Right atrium auricular region (tissue), 2 donors: ENCODE data around the gene NCOA4. TPM values are rescaled to one million over a fixed set of nuclear protein-coding genes. Genes with fewer than 3 reads are reported as not detected.
A peak's percentile ranks its signal among the peaks of the same experiment; 100 is the strongest.

Experiments used
- DNase-seq: peaks from one replicate; pipeline ENCODE4 v3.0.0-alpha.2; 2019; ENCODE audit warnings: low spot score
- H3K27ac ChIP-seq, 2 donors: fragments of 200-600 bp; sonication (generic); 1 replicate in 1 of 2; 2 replicates in 1 of 2; pipeline ENCODE4 v1.5.1; 2016 to 2019
- H3K27me3 ChIP-seq, 2 donors: fragments of 200-600 bp; sonication (generic); one replicate each; pipeline versions ENCODE4 v1.5.1 to v1.6.0; 2017 to 2019
- H3K36me3 ChIP-seq: fragments of 200-600 bp; sonication (generic); one replicate; pipeline ENCODE4 v1.5.1; 2016
- H3K4me1 ChIP-seq, 2 donors: fragments of 200-600 bp; sonication (generic); one replicate each; pipeline versions ENCODE4 v1.5.1 to v1.6.0; 2017 to 2019
- H3K4me3 ChIP-seq, 2 donors: fragments of 200-600 bp; sonication (generic); 1 replicate in 1 of 2; 2 replicates in 1 of 2; pipeline ENCODE4 v1.5.1; 2017 to 2019; ENCODE audit warnings: mild to moderate bottlenecking in 1 of 2, moderate library complexity in 1 of 2
- H3K9me3 ChIP-seq, 2 donors: fragments of 200-600 bp; sonication (generic); one replicate each; pipeline ENCODE4 v1.5.1; 2019
- total RNA-seq, 2 donors: library from RNA; depleted of rRNA; stranded (reverse); fragments of >200 nt; gene quantifications; one replicate each; pipeline ENCODE4 v1.1.0, GENCODE V29; 2016
- TF ChIP-seq, protein P1 (sequence below), 2 donors: fragments of 200-600 bp; sonication (generic); IDR thresholded peaks; one replicate each; pipeline ENCODE4 v1.5.1; 2019; ENCODE audit warnings: antibody characterized with exemption in 2 of 2

Gene NCOA4
- total RNA-seq, 2 donors from 2014 or later: 155 to 259 TPM

DNA sequence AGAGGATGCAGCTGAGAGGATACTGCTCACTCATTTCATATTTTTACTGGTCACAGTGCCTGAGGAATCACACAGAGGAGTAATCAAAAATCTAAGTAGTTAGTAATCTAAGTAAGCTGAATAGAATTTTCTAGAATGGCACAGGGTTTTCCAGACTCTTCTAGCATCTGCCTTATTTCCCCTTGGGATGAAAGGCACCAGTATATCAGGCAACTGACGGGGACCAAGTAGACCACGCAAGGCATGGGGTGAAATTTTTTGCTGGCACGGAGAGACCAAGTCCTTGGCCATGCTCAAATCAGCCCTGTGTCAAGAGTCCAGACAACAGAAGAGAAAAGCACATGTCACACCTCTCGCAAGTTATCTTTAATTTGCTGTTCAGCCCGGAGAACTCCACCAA, 14.2 kb downstream of the NCOA4 start:
- Histone ChIP-seq H3K9me3 (no peaks in the 10 kb centered on the region), H3K4me1 (peaks cover 0 to 61% of the 10 kb centered on the region in 2 donors), H3K27me3 (no peaks in the 10 kb centered on the region), H3K36me3 (peaks cover 46% of the 10 kb centered on the region), H3K27ac (peak overlapping the region in 1 of 2 donors; percentile 50), H3K4me3 (no peak overlapping the region)
- TF ChIP-seq, protein P1, sequence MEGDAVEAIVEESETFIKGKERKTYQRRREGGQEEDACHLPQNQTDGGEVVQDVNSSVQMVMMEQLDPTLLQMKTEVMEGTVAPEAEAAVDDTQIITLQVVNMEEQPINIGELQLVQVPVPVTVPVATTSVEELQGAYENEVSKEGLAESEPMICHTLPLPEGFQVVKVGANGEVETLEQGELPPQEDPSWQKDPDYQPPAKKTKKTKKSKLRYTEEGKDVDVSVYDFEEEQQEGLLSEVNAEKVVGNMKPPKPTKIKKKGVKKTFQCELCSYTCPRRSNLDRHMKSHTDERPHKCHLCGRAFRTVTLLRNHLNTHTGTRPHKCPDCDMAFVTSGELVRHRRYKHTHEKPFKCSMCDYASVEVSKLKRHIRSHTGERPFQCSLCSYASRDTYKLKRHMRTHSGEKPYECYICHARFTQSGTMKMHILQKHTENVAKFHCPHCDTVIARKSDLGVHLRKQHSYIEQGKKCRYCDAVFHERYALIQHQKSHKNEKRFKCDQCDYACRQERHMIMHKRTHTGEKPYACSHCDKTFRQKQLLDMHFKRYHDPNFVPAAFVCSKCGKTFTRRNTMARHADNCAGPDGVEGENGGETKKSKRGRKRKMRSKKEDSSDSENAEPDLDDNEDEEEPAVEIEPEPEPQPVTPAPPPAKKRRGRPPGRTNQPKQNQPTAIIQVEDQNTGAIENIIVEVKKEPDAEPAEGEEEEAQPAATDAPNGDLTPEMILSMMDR (IDR thresholded peaks at IDR 0.05): no peak
- no peak for DNase-seq

DNA sequence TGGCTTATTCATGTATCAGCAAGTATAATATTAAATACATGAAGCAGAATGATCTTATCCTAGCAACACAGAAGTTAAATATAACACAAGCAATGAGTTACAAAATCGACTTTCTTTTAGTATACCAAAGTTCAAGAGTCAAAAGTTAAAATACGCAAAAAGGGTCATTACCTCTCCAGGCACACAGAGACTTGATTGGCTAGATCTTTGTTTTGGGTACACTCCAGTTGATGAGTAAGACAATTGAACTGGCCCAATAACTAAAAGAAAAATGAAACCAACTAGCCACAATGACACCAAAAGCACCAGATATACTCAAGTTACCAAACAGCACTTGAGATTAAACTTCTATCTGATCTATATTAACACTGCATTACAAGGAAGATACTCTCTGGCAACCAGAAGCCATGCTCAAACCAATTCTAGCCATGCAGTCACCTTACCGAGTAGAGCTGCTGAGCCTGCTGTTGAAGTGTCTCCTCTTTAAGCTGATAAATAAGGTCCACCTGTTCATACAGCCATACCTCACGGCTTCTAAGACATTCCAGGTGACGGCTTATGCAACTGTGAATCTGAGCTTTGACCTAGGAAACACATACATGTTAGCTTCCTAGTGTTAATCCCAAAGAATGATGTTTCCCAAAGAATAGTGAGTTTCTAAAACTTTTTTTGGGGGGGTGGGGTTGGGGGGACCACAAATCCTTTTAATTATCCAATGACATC, 15.6 kb downstream of the NCOA4 start:
- TF ChIP-seq, protein P1 (IDR thresholded peaks at IDR 0.05): no peak
- Histone ChIP-seq H3K9me3 (no peaks in the 10 kb centered on the region), H3K36me3 (peaks cover 59% of the 10 kb centered on the region), H3K27me3 (no peaks in the 10 kb centered on the region), H3K4me3 (no peak overlapping the region), H3K4me1 (peaks cover 0 to 47% of the 10 kb centered on the region in 2 donors), H3K27ac (no peak overlapping the region)
- no peak for DNase-seq

DNA sequence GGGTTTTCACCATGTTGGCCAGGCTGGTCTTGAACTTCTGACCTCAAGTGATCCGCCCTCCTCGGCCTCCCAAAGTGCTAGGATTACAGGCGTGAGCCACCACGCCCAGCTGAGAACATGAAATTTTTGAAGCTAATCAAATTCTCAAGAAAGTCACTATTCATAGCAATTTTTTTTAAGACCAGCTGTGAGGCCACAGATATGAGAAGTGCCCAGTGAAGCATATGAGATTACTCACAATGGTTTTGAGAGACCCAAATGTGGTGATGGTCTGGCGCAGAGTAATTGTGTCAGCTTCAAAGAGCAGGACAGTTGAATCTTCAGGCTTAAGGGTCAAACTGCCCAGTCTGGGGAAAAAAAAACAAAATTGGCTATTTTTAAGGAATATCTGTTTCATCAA, 16.2 kb downstream of the NCOA4 start:
- peaks cover 0 to 41% of the 10 kb centered on the region in 2 donors for H3K4me1 ChIP-seq
- H3K36me3 ChIP-seq: peaks cover 66% of the 10 kb centered on the region
- TF ChIP-seq, protein P1 (IDR thresholded peaks at IDR 0.05): no peak

DNA sequence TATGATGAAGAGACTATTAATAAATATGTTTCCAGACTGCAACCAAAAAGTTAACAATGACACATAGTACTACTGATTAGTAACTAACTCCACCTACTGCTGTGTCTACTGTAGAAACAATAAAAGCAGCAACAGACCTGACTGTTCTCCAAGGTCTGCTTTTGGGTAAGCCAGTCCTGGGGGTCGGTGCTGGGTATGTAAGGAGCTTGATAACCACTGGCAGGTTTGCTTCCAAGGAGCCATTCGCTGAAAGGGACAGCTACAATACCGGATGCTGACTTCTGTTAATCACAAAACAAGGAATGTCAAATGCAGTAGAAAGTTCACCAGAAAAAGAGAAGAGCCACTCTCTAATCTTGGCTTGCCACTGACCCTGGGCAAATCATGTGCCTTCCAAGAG, 17.7 kb downstream of the NCOA4 start:
- H3K27me3 ChIP-seq: no peaks in the 10 kb centered on the region
- H3K27ac ChIP-seq: no peak overlapping the region
- DNase-seq: no peak
- H3K36me3 ChIP-seq: peaks cover 80% of the 10 kb centered on the region
- no peaks in the 10 kb centered on the region for H3K9me3 ChIP-seq
- TF ChIP-seq, protein P1 (IDR thresholded peaks at IDR 0.05): no peak
- H3K4me1 ChIP-seq: peaks cover 0 to 26% of the 10 kb centered on the region in 2 donors
- no peak overlapping the region for H3K4me3 ChIP-seq

More for the DNA sequence above, 16.2 kb downstream of the NCOA4 start:
- Histone ChIP-seq H3K4me3 (no peak overlapping the region), H3K27ac (no peak overlapping the region), H3K27me3 (no peaks in the 10 kb centered on the region), H3K9me3 (no peaks in the 10 kb centered on the region)
- DNase-seq: no peak

DNA sequence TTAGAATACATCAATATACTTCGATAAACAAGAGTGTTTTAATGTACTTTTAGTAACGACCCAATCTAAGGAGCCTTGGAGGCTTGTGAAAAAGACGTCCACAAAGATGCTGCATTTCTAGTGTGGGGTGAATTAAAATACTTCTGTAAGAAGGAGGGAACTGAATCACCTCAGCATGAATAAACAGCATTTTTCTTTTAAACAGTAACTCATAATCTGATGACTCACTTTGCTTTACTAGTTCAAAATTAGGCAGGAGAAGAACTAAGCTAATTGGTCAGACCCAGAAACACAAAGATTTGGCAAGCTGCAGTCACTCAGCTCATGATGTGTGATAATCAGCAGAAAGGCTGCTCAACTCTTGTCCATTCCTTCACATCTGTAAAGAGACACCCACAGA, 24.2 kb downstream of the NCOA4 start:
- no peak overlapping the region for H3K27ac ChIP-seq
- no peaks in the 10 kb centered on the region for H3K27me3 ChIP-seq
- H3K9me3 ChIP-seq: no peaks in the 10 kb centered on the region
- TF ChIP-seq, protein P1 (IDR thresholded peaks at IDR 0.05): no peak
- no peak overlapping the region for H3K4me3 ChIP-seq
- H3K36me3 ChIP-seq: peaks cover 95% of the 10 kb centered on the region
- H3K4me1 ChIP-seq: no peaks in the 10 kb centered on the region
- DNase-seq: no peak

DNA sequence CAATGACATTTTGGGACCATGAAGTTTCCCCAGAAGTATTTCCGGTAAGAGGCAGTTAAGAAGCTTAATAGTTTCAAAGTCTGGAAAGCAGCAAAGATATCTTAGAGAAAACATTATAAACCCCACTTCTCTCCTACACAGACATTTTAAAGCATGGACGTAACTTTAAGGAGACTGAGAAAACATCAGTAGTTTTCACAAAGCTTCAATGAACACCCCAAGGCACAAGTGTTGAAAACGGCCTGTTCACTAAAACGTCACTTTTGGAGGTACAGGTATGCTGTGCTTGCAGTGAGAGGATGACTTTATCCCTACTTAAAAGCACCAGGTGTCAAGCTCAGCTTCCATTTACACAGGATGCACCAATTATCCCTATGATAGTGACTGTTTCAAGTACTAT, 25.0 kb downstream of the NCOA4 start:
- H3K36me3 ChIP-seq: peaks cover 87% of the 10 kb centered on the region

More for the DNA sequence above, 25.0 kb downstream of the NCOA4 start:
- H3K4me3 ChIP-seq: no peak overlapping the region
- H3K4me1 ChIP-seq: no peaks in the 10 kb centered on the region
- H3K27me3 ChIP-seq: no peaks in the 10 kb centered on the region
- H3K27ac ChIP-seq: no peak overlapping the region
- H3K9me3 ChIP-seq: no peaks in the 10 kb centered on the region
- no peak for DNase-seq
- TF ChIP-seq, protein P1 (IDR thresholded peaks at IDR 0.05): no peak
